ENCODE data around the gene SHC2.
"Not testable (repeated sequence)": the region's sequence is repeated elsewhere in the genome, so short reads cannot be mapped to it uniquely, and the experiment has no call there.

The SHC2 gene

DNA sequence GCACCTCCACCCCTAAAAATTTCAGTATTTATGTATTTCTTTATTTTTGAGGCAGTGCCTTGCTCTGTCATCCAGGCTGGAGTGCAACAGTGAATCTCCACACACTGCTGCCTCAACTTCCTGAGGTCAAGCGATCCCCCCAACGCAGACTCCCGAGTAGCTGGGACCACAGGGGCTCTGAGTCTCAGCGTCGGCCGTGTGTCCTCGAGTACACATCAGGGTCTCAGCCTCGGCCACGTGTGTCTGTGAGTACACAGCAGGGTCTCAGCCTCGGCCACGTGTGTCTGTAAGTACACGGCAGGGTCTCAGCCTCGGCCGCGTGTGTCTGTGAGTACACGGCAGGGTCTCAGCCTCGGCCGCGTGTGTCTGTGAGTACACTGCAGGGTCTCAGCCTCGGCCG lies 73.1 kb downstream of the SHC2 start:
- no peak for DNase-seq

- DNase-seq, result not testable (repeated sequence)
These were observed 74.1 kb downstream of the SHC2 start for GRCh38 chr19:386632-387301.

- not testable (repeated sequence) for DNase-seq
These were observed 74.6 kb downstream of the SHC2 start for GRCh38 chr19:386189-386588.

DNA sequence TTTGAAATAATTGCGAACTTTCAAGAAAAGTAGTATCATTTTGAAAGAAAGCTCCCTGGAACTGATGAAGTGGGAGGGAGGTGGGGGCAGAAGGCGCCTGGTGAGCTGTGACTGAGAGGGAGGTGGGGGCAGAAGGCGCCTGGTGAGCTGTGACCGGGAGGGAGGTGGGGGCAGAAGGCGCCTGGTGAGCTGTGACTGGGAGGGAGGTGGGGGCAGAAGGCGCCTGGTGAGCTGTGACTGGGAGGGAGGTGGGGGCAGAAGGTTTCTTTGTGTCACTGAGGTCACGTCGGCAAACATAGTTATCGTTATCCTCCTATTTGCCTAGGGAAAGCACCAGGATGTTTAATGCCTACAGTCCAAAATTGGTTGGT lies 76.0 kb downstream of the SHC2 start:
- no peak for DNase-seq

GRCh38 chr19:383922-384798 lies 76.7 kb downstream of the SHC2 start:
- no peak for DNase-seq

GRCh38 chr19:383040-383439 lies 77.8 kb downstream of the SHC2 start:
- no peak for DNase-seq

GRCh38 chr19:382578-382977 lies 78.3 kb downstream of the SHC2 start:
- DNase-seq, result not testable (repeated sequence)

GRCh38 chr19:381901-382300 lies 78.9 kb downstream of the SHC2 start:
- not testable (repeated sequence) for DNase-seq

DNA sequence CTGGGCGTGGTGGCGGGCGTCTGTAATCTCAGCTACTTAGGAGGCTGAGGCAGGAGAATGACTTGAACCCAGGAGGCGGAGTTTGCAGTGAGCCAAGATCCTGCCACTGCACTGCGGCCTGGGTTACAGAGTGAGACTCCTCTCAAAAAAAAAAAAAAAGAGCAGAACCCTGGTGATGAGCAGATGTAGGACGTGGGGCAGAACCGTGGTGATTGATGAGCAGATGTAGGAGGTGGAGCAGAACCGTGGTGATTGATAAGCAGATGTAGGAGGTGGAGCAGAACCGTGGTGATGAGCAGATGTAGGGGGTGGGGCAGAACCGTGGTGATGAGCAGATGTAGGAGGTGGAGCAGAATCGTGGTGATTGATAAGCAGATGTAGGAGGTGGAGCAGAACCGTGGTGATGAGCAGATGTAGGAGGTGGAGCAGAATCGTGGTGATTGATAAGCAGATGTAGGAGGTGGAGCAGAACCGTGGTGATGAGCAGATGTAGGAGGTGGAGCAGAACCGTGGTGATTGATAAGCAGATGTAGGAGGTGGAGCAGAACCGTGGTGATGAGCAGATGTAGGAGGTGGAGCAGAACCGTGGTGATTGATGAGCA lies 80.1 kb downstream of the SHC2 start:
- DNase-seq, result not testable (repeated sequence)

DNA sequence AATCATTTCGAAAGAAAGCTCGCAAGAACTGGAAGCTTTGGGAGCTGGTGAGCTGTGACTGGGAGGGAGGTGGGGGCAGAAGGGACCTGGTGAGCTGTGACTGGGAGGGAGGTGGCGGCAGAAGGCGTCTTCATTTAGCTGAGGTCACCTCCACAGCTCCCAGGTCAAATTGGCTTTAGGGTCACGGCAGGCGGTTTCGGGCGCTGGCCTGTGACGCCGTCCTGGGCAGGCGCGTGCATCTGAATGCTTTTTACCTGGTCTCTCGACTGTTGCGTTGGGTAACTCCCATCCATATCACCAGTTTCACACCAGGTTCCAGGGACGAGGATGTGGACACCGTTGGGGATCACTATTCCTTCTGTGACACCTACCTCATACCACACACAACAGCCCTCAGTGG lies 81.0 kb downstream of the SHC2 start:
- no peak for DNase-seq

DNA sequence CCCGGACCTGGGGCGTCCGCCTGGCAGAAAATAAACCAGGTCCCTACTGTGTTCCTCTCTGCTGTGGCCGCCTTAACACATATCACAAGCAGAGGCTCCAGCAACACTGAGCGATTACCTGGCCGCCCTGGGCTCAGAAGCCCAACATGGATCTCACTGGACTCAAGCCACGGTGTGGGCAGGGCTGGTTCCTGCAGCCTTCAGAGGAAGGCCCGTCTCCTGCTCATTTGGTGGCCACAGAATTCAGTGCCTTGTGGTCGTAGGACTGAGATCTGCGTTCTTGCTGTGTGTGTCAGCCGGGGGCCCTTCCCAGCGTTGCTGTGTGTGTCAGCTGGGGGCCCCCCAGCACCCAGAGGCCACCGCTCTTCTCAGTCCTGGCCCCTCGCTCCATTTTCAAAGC lies 82.1 kb downstream of the SHC2 start:
- no peak for DNase-seq

- DNase-seq, result no peak
These were observed 82.8 kb downstream of the SHC2 start for GRCh38 chr19:377801-378581.

DNA sequence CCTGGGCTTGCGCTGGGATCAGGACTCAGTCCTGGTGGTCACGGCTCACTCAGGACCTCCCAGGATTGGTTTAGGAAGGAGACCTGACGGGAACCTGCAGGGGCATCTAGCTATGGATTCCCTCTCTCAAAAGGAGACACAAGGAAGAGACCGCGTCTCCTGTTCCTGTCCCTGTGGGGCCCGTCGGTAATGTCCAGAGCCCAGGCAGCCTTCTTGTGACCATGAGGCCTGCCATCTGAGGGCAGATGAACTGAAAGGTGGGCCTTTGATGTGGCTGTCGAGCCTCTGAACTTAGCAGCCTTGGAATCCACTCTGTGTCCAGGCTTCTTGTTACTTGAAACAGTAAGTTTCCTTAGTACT lies 84.7 kb downstream of the SHC2 start:
- DNase-seq, result no peak

DNA sequence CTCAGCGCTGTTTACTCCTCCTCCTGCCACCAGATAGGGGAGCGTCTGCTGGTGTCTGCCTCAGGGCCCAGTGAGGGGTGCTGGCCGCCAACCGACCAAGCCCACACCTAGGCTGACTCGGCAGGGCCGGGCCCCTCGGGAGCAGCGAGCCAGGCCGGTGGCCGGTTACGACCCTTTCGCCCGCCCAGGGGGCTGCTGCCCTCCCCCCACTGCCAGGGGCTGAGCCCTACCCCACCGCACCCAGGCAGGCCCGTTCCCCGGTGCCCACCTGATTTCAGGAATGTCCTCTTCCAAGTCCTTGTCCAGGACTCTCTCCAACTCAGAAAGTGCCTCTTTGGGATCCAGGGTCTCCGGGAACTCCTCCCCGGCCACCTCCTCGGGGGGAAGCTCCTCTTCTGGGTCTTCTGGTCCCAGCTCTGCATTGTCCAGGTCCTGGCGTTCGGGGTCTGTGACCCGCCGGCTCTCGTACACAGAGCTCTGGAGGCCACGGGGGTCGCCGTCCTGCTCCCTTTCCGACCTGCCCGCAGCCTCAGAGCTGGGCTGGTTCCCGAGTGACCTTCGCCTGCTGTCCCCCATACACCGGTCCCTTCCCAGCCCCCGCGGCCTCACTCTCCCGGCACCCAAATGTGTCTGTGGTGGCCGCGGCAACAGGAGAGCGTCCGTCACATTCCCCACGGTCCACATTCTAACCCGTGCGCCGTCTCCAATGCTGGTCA lies 85.3 kb downstream of the SHC2 start:
- DNase-seq, result no peak

DNA sequence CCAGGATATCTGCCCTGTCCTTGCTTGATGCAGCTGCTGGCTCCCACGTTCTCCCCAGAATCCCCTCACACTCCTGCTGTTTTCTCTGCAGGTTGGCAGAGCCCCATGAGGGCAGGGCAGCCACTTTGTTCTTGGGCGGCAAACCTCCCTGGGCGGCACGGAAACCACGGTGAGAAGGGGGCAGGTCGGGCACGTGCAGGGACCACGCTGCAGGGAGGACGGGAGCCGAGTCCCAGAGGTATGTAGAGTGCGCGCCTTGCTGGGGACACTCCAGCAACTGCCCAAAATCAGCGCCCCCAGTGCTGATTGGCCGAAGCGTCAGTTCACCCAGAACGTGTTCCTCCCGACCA lies 86.0 kb downstream of the SHC2 start:
- DNase-seq, result no peak

DNA sequence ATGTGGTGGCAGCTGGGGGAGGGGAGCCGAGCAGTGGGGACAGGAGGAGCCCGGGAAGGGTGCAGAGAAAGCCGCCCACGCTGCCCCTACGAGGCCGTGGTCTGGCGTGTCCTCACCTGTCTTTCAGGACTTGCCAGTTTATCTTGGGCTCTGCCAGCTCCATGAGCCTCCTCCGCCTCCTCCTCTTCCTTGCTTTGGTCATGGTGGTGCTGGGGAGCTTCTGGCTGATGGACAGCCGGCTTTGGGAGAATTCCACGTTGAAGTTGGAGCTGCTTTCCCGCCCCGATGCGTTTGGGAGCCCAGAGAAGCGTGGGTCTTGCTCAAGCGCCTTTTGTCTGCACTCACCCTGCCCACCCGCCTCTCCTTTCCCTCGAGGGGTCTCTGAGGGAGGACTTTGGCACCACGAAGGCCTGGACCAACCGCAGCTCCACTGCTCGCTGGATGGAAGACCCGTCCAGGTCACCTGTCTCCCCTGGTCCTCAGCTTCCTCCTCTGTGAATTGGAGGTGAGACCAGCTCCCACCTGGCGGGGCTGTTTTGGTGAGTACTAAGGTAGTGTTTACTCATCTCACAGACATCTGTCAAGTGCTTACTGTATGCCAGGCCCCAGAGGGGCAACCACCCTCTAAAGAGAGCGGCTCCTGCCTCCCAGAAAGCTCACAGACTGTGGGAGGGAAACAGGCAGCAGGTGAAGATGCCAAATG lies 86.5 kb downstream of the SHC2 start:
- DNase-seq, result no peak

- no peak for DNase-seq
These were observed 87.2 kb downstream of the SHC2 start for GRCh38 chr19:373391-374182.

DNA sequence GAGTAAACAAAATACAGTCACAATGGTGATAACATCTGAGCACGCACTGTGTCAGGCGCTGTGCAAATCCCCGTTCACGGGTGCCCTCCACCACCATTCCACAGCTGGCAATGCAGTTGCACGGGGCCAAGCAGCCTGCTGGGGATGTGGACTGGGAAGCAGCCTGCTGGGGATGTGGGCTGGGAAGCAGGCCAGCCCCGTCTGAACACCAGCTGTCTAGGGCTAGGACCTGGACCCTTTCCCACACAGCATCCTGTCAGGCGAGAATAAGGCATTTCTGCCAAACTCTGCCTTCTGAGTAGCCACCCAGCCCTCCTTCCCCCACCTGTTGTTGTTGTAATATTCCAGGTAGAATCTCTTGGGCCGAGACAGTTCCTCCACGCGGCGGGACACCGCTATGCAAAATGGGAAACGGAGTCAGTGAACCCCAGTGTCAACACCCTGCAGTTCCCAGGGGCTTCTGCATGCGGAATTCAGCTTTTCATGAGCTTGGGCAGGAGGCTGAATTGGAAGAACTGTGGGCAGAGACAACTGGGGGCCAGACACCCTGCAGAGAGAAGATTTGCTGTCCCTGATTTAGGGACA lies 88.4 kb downstream of the SHC2 start:
- no peak for DNase-seq

GRCh38 chr19:371501-372168 lies 89.2 kb downstream of the SHC2 start:
- no peak for DNase-seq

- no peak for DNase-seq
These were observed 90.0 kb downstream of the SHC2 start for GRCh38 chr19:370641-371330.
